ENCODE results near the gene TGIF1. TPM values are rescaled to one million over a fixed set of nuclear protein-coding genes. Genes with fewer than 3 reads are reported as not detected.

Gene TGIF1
- total and polyA plus RNA-seq, 9 of the 15 experiments (the other 6 are each of a cell fraction or from before 2014, with no cell fraction given) = 16.1 to 77.7 (median 44.6) TPM

DNA sequence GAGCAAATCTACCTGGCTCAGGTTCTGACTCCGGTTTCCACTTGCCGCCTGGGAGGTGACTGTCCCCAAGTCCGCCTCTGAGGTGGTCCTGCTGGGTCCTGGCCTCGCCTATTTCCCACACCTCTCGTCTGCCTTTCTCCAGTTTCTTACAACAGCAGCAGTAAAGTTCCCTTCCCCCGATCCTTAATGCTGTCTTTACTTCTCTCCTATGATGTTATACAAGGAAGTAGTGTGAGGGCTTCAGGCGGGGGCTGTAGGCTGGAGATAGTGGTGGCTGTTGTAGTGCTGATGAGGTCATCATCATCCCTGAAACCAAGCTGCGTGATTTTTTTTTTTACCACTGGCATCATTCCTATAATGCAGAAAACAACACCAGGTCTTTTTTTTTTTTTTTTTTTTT, 18.9 kb downstream of the TGIF1 start (continued):
- TF ChIP-seq, protein P1, sequence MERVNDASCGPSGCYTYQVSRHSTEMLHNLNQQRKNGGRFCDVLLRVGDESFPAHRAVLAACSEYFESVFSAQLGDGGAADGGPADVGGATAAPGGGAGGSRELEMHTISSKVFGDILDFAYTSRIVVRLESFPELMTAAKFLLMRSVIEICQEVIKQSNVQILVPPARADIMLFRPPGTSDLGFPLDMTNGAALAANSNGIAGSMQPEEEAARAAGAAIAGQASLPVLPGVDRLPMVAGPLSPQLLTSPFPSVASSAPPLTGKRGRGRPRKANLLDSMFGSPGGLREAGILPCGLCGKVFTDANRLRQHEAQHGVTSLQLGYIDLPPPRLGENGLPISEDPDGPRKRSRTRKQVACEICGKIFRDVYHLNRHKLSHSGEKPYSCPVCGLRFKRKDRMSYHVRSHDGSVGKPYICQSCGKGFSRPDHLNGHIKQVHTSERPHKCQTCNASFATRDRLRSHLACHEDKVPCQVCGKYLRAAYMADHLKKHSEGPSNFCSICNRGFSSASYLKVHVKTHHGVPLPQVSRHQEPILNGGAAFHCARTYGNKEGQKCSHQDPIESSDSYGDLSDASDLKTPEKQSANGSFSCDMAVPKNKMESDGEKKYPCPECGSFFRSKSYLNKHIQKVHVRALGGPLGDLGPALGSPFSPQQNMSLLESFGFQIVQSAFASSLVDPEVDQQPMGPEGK (CRISPR knock-in tag; IDR thresholded peaks at IDR 0.05; ENCODE audit: borderline replicate concordance) = no peak
- TF ChIP-seq MAFK (IDR thresholded peaks at IDR 0.05; ENCODE audit: low read length) = 0 out of 2 replicates have a peak, but pooled peaks have one; percentile 20
- TF ChIP-seq FOXK2 (conservative IDR thresholded peaks at IDR 0.05 in 1 of 2, IDR thresholded peaks at IDR 0.05 in 1 of 2; ENCODE audit: low read depth in 2 of 2) = 0 out of 4 replicates have a peak, but pooled peaks of 1 of the 2 experiments have one; percentile 19
- TF ChIP-seq ZNF165 (CRISPR knock-in tag; IDR thresholded peaks at IDR 0.05; ENCODE audit: borderline replicate concordance) = no peak
- TF ChIP-seq MTF1 (CRISPR knock-in tag; IDR thresholded peaks at IDR 0.05; ENCODE audit: borderline replicate concordance) = no peak
- TF ChIP-seq RBBP5 (IDR thresholded peaks at IDR 0.05; ENCODE audit: borderline replicate concordance, insufficient read depth, low read length, poor library complexity, severe bottlenecking) = peak; percentile 43
- TF ChIP-seq TAL1 (IDR thresholded peaks at IDR 0.05) = peak; percentile 46
- peak in 1 of 2 experiments; percentile 49; a peak in 1 of 4 replicates for TF ChIP-seq TRIM24 (IDR thresholded peaks at IDR 0.05)
- no peak for TF ChIP-seq ZNF354B (CRISPR knock-in tag; IDR thresholded peaks at IDR 0.05)
- TF ChIP-seq LEF1 (IDR thresholded peaks at IDR 0.05) = peak; percentile 44; the same call in 1 of the 2 replicates
- TF ChIP-seq SETDB1 (IDR thresholded peaks at IDR 0.05; ENCODE audit: low read length) = no peak
- TF ChIP-seq EGR1 (conservative IDR thresholded peaks at IDR 0.05) = no peak
- no peak for TF ChIP-seq HIVEP1 (CRISPR knock-in tag; IDR thresholded peaks at IDR 0.05)
- 0 out of 2 replicates have a peak, but pooled peaks have one; percentile 12 for TF ChIP-seq ZBTB12 (CRISPR knock-in tag; IDR thresholded peaks at IDR 0.05)
- TF ChIP-seq TCF3 (CRISPR knock-in tag; IDR thresholded peaks at IDR 0.05) = peak; percentile 57
- TF ChIP-seq CREB1 (IDR thresholded peaks at IDR 0.05) = peak; percentile 41
- no peak for TF ChIP-seq CREB1 (CRISPR knock-in tag; IDR thresholded peaks at IDR 0.05)
- TF ChIP-seq RCOR1 (IDR thresholded peaks at IDR 0.05; ENCODE audit: borderline replicate concordance in 1 of 2, low read depth in 2 of 2, low read length in 2 of 2) = peak in 1 of 2 experiments; percentile 45; a peak in 1 of 4 replicates
- peak; percentile 61 for TF ChIP-seq CBFA2T3 (IDR thresholded peaks at IDR 0.05)
- TF ChIP-seq ATF7 (IDR thresholded peaks at IDR 0.05) = peak; percentile 94
- TF ChIP-seq, protein P2, sequence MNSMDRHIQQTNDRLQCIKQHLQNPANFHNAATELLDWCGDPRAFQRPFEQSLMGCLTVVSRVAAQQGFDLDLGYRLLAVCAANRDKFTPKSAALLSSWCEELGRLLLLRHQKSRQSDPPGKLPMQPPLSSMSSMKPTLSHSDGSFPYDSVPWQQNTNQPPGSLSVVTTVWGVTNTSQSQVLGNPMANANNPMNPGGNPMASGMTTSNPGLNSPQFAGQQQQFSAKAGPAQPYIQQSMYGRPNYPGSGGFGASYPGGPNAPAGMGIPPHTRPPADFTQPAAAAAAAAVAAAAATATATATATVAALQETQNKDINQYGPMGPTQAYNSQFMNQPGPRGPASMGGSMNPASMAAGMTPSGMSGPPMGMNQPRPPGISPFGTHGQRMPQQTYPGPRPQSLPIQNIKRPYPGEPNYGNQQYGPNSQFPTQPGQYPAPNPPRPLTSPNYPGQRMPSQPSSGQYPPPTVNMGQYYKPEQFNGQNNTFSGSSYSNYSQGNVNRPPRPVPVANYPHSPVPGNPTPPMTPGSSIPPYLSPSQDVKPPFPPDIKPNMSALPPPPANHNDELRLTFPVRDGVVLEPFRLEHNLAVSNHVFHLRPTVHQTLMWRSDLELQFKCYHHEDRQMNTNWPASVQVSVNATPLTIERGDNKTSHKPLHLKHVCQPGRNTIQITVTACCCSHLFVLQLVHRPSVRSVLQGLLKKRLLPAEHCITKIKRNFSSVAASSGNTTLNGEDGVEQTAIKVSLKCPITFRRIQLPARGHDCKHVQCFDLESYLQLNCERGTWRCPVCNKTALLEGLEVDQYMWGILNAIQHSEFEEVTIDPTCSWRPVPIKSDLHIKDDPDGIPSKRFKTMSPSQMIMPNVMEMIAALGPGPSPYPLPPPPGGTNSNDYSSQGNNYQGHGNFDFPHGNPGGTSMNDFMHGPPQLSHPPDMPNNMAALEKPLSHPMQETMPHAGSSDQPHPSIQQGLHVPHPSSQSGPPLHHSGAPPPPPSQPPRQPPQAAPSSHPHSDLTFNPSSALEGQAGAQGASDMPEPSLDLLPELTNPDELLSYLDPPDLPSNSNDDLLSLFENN (IDR thresholded peaks at IDR 0.05; ENCODE audit: low read depth in 2 of 2, low read length in 2 of 2) = 0 out of 4 replicates have a peak, but pooled peaks of 1 of the 2 experiments have one; percentile 37
- TF ChIP-seq EP300 (IDR thresholded peaks at IDR 0.05; ENCODE audit: low read length) = peak; percentile 55; the same call in 1 of the 2 replicates
- no peak for TF ChIP-seq SMARCA5 (IDR thresholded peaks at IDR 0.05)
- no peak for TF ChIP-seq ESRRB (CRISPR knock-in tag; IDR thresholded peaks at IDR 0.05; ENCODE audit: borderline replicate concordance)
- no peak for TF ChIP-seq ZSCAN29 (IDR thresholded peaks at IDR 0.05)
- no peak for TF ChIP-seq KDM2B (CRISPR knock-in tag; IDR thresholded peaks at IDR 0.05)

All from K562 (cell line).